ENCODE results near the gene SERPINB6.

DNA sequence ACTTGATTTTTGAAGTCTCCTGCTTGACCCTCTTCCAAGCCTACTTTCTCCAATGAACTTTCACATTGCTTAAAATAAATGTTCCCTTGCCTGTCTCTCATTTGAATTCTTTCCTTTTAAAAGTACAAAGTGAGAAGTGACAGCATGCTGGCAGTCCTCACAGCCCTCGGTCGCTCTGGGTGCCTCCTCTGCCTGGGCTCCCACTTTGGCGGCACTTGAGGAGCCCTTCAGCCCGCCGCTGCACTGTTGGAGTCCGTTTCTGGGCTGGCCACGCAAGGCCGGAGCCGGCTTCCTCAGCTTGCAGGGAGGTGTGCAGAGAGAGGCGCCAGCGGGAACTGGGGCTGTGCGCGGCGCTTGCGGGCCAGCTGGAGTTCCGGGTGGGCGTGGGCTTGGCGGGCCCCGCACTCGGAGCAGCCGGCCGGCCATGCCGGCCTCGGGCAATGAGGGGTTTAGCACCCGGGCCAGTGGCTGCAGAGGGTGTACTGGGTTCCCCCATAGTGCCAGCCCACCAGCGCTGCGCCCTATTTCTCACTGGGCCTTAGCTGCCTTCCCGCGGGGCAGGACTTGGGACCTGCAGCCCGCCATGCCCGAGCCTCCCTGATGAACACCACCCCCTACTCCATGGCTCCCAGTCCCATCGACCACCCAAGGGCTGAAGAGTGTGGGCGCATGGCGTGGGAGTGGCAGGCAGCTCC, 31.9 kb downstream of the SERPINB6 start:
- TF ChIP-seq, protein P1, sequence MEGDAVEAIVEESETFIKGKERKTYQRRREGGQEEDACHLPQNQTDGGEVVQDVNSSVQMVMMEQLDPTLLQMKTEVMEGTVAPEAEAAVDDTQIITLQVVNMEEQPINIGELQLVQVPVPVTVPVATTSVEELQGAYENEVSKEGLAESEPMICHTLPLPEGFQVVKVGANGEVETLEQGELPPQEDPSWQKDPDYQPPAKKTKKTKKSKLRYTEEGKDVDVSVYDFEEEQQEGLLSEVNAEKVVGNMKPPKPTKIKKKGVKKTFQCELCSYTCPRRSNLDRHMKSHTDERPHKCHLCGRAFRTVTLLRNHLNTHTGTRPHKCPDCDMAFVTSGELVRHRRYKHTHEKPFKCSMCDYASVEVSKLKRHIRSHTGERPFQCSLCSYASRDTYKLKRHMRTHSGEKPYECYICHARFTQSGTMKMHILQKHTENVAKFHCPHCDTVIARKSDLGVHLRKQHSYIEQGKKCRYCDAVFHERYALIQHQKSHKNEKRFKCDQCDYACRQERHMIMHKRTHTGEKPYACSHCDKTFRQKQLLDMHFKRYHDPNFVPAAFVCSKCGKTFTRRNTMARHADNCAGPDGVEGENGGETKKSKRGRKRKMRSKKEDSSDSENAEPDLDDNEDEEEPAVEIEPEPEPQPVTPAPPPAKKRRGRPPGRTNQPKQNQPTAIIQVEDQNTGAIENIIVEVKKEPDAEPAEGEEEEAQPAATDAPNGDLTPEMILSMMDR (IDR thresholded peaks at IDR 0.05; ENCODE audit: insufficient read depth, low read length), result no peak
- TF ChIP-seq POLR2AphosphoS5 (IDR thresholded peaks at IDR 0.05; ENCODE audit: low read depth) (no peak), GABPA (IDR thresholded peaks at IDR 0.05; ENCODE audit: low read depth) (no peak)
- TF ChIP-seq, protein P2, sequence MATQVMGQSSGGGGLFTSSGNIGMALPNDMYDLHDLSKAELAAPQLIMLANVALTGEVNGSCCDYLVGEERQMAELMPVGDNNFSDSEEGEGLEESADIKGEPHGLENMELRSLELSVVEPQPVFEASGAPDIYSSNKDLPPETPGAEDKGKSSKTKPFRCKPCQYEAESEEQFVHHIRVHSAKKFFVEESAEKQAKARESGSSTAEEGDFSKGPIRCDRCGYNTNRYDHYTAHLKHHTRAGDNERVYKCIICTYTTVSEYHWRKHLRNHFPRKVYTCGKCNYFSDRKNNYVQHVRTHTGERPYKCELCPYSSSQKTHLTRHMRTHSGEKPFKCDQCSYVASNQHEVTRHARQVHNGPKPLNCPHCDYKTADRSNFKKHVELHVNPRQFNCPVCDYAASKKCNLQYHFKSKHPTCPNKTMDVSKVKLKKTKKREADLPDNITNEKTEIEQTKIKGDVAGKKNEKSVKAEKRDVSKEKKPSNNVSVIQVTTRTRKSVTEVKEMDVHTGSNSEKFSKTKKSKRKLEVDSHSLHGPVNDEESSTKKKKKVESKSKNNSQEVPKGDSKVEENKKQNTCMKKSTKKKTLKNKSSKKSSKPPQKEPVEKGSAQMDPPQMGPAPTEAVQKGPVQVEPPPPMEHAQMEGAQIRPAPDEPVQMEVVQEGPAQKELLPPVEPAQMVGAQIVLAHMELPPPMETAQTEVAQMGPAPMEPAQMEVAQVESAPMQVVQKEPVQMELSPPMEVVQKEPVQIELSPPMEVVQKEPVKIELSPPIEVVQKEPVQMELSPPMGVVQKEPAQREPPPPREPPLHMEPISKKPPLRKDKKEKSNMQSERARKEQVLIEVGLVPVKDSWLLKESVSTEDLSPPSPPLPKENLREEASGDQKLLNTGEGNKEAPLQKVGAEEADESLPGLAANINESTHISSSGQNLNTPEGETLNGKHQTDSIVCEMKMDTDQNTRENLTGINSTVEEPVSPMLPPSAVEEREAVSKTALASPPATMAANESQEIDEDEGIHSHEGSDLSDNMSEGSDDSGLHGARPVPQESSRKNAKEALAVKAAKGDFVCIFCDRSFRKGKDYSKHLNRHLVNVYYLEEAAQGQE (IDR thresholded peaks at IDR 0.05; ENCODE audit: insufficient replicate concordance, low read depth), result no peak

Measured in HL-60 (cell line).